Spinal cord (tissue), 10 donors: Measurements from ENCODE around the gene CRYBA2. TPM values are rescaled to one million over a fixed set of nuclear protein-coding genes. Genes with fewer than 3 reads are reported as not detected.

Experiments
- DNase-seq, 6 donors: peaks; one replicate each; pipeline versions ENCODE4 v3.0.0 to v3.0.0-alpha.2; 2013 to 2015; ENCODE audit warnings: low spot score in 6 of 6, low read depth in 4 of 6
- H3K27ac ChIP-seq: one replicate; pipeline ENCODE4 v1.5.1; 2013; ENCODE audit warnings: low read depth, low read length, control low read depth
- H3K27me3 ChIP-seq: one replicate; pipeline ENCODE4 v1.6.1; 2013; ENCODE audit warnings: low read length; ENCODE audit not compliant: control insufficient read depth, insufficient read depth
- H3K36me3 ChIP-seq: one replicate; pipeline ENCODE4 v1.6.1; 2013; ENCODE audit warnings: low read length; ENCODE audit not compliant: control insufficient read depth, insufficient read depth
- H3K4me1 ChIP-seq: one replicate; pipeline ENCODE4 v1.6.1; 2013; ENCODE audit warnings: low read length; ENCODE audit not compliant: control insufficient read depth, insufficient read depth
- H3K4me3 ChIP-seq: one replicate; pipeline ENCODE4 v1.5.1; 2013; ENCODE audit warnings: low read depth, low read length, control low read depth
- H3K9me3 ChIP-seq: one replicate; pipeline ENCODE4 v1.6.1; 2013; ENCODE audit warnings: low read length; ENCODE audit not compliant: control insufficient read depth, insufficient read depth
- WGBS: methylation state at CpG from one replicate; pipeline ENCODE4 v1.1.5; 2013; ENCODE audit warnings: missing lambda C conversion rate; ENCODE audit not compliant: insufficient coverage; 5-methylcytosine and 5-hydroxymethylcytosine counted together
- polyA plus RNA-seq, 2 donors: library from polyadenylated mRNA; unstranded; fragments of 120-200 nt; gene quantifications; one replicate each; pipeline ENCODE4 v1.2.1, GENCODE V29; 2013; ENCODE audit not compliant: insufficient read length in 2 of 2
- total RNA-seq, 2 donors: library from RNA; depleted of rRNA in 1 of 2; stranded (reverse); fragments of 120-200 nt in 1 of 2; fragments of >200 nt in 1 of 2; gene quantifications; one replicate each; pipeline versions ENCODE4 v1.2.3 to v1.2.4, GENCODE V29; 2013 to 2014
- donor health status: healthy.

CRYBA2 gene
- total and polyA plus RNA-seq, 4 donors: 0.63 to 0.76 TPM; not detected in 2

DNA sequence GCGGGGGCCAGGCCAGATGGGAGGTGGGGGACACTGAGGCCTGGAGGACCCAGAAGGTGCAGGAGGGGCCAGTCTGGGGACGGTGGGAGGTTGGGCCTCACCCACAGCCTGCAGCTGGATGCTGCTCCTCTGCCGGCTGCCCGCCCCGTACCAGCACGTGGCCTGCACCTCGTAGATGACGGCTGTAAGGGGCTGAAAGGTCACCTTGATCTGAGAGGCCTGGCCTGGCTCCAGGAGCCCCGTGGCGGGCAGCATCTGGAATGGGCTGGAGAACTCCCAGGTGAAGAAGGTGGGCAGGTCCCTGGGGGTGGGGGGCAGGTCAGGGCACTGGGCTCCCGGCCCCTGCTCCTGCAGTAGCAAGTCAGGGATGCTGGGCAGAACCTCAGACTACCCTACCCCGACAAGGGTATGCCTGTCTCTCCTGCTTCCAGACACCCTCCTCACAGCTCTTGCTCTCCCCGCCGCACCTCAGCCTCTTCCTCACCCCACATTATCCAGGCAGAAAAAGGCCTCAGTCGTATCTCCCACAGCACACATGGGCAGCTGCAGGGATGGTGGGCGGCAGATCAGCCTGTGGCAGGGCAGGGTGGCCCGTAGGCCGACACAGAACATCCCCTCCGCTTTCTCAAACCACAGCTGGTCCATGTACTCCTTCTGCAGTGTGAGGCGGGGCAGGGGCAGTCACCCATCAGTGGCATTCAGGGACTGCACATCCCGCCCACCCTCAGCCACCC lies 38.0 kb upstream of the CRYBA2 start:
- no peak for DNase-seq
- H3K9me3 ChIP-seq: no peaks in the 10 kb centered on the region
- 82% methylated on average over 18 of the region's 21 CpGs for WGBS
- no peaks in the 10 kb centered on the region for H3K27me3 ChIP-seq
- peaks cover 7% of the 10 kb centered on the region for H3K4me1 ChIP-seq
- no peak overlapping the region for H3K27ac ChIP-seq
- peaks cover 12% of the 10 kb centered on the region for H3K36me3 ChIP-seq
- H3K4me3 ChIP-seq: no peak overlapping the region

DNA sequence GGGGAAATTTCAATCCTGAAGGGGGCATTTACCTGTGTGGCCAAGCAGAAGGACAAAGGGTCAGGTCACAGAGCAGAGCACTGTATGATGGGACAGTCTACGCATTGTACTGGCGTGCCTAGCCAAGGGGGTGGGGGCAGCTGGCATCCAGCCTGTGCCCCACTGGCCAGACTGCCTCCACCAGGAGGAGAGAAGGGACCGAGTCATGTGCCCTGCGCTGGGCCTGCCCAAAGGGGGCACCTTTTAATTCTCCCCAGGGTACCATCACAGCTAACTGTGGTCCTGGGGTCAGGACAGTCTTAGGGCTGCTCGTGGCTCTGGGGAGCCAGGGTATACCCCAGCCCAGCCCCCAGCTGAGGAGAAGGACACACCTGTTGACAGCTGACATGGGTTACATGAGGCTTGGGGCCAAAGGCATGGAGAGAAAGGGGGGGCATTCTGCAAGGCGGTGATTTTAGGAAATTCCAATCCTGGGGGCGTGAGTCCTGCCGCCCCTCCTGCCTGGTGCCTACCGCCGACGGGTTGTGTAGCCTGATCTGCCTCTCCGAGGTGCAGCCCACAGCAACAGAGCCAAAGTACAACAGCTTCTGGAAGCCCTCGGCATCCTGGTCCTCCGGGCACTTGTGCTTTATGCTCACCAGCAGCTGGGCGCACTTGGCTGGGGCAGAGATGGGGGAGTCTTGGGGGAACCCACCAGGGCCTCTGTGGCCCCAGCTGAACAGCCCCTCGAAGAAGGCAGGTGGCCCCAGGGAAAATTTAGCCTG lies 37.1 kb upstream of the CRYBA2 start:
- Histone ChIP-seq H3K4me3 (no peak overlapping the region), H3K36me3 (peaks cover 18% of the 10 kb centered on the region), H3K27me3 (no peaks in the 10 kb centered on the region), H3K4me1 (peaks cover 16% of the 10 kb centered on the region), H3K27ac (no peak overlapping the region), H3K9me3 (no peaks in the 10 kb centered on the region)
- WGBS: 85% methylated on average over 15 of the region's 16 CpGs
- no peak for DNase-seq

DNA sequence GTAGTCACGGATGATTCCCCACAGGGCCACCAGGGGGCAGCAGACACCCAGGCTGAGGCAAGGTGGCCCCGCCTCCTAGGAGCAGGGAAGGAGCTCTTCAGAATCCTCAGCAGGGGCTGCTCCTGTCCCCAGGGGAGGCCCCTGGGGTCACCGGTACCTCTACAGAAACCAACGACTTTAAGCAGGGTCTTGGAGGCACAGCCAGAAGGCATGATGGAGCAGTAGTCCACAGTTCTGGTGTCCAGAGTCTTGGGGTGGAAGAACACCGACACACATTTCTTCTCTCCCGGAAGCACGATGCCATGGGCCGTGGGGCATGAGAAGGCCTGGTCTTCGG lies 36.6 kb upstream of the CRYBA2 start:
- Histone ChIP-seq H3K27ac (no peak overlapping the region), H3K36me3 (peaks cover 18% of the 10 kb centered on the region), H3K27me3 (no peaks in the 10 kb centered on the region), H3K9me3 (no peaks in the 10 kb centered on the region), H3K4me3 (no peak overlapping the region), H3K4me1 (peaks cover 21% of the 10 kb centered on the region)
- 56% methylated on average over 8 of the region's 9 CpGs for WGBS
- DNase-seq: peak in 5 of 6 donors; percentile 49 to 91 (median 71)

DNA sequence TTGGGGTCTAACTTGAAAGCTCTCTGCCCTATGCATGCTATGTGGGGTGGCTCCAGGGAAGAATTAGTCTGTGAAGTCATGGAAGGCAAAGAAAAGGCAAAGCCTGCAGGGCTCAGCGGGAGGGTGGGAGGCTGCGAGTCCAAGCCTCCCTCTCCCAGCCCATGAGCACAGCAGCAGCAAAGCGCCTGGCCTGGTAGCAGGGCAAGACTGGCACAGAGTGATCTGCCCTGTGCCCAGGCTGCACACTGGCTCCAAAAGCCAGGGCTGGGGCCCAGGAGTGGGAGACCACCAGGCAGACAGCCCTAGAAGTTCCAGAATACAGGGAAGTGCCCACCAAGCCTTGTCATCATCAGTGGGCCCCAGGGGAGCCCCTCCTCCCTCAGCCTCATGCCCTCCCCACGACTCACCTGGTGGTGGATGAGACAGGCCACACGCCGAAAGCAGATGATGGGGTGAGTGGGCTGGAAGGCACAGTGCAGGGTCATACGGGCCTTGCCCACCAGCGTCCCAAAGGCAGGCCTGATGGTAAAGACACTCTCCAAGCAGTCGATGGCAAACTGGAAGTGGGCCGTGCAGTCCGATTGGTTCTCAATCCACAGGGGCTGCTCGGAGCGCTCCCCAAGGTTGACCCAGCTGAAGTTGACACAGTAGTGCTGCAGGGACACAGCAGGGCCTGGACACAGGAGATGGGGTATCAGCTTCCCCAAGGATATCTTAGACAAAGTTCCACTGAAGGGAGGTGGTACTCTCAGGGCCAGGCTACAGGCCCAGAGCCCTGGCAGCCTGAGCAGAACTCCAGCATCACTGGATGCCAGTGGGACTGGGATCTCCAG lies 36.0 kb upstream of the CRYBA2 start:
- peaks cover 18% of the 10 kb centered on the region for H3K36me3 ChIP-seq
- no peaks in the 10 kb centered on the region for H3K27me3 ChIP-seq
- 74% methylated on average over 12 of the region's 13 CpGs for WGBS
- H3K4me1 ChIP-seq: peaks cover 21% of the 10 kb centered on the region
- no peak overlapping the region for H3K4me3 ChIP-seq
- no peak for DNase-seq
- H3K9me3 ChIP-seq: no peaks in the 10 kb centered on the region
- no peak overlapping the region for H3K27ac ChIP-seq

DNA sequence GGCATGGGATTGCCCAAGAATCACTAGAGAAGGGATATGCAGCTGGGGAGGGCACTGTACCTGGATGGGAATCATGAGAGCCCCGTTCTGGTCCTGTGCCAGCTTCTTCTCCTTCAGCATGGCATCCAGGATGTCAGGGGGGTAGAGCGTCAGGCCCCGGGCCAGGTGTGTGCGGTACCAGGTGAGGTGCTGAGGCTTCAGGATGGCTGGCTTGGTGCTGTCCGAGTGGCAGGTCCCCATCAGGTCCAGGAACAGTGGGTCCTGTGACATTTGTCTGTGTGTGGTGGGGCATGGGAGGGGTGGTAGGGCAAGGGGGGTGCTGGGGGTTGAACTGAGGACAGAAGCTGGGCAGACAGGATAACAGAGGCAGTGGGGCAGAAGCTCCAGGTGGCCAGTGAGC lies 34.9 kb upstream of the CRYBA2 start:
- Histone ChIP-seq H3K36me3 (peaks cover 18% of the 10 kb centered on the region), H3K27ac (no peak overlapping the region), H3K27me3 (no peaks in the 10 kb centered on the region), H3K4me3 (no peak overlapping the region), H3K4me1 (peaks cover 21% of the 10 kb centered on the region), H3K9me3 (no peaks in the 10 kb centered on the region)
- DNase-seq: no peak
- WGBS: 86% methylated on average over 5 of the region's 5 CpGs

DNA sequence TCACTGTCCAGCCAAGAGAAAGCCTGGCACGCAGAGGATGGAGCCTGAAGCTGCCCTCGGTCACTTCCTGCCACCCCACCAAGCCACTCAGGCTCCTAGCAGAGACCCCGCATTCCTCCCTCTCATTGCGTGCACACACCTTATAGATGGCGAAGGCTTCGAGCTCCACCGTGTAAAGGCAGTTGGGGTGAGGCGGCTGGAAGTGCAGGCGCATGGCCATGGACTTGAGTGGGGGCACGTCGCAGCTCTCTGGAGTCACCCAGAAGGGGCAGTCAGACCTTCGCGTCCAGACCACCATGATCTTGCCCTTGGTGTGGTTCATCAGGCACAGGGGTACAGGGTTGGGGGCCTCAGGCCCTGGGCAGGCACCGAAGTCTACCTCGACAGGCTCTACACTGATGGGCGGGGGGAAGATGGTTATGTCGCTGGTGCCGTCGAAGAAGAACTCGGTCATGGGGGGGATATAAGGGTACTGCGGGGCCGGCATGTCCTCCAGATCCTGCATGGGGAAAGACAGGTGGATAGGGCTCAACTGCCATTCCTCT lies 34.4 kb upstream of the CRYBA2 start:
- no peaks in the 10 kb centered on the region for H3K27me3 ChIP-seq
- peaks cover 21% of the 10 kb centered on the region for H3K4me1 ChIP-seq
- H3K4me3 ChIP-seq: no peak overlapping the region
- DNase-seq: no peak
- H3K9me3 ChIP-seq: no peaks in the 10 kb centered on the region
- 88% methylated on average over 22 of the region's 22 CpGs for WGBS
- peaks cover 18% of the 10 kb centered on the region for H3K36me3 ChIP-seq
- H3K27ac ChIP-seq: no peak overlapping the region

DNA sequence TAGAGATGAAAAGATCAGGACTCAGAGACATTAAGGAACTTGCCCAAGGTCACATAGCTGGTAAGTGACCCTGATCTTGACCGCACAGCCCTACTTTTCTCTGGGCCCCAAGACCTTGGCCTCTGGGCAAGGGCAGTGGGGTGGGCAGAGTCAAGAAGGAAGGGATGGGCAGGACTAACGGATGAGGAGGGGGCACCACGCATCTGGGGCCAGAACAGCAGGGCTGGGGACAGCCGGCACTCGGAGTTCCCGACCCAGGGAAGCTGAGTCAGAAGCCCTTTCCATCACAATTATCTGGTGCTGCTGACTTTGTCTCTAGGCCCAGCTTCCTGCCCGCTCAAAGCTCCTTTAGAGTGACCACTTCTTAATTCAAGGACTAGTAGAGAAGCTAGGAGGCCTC lies 33.7 kb upstream of the CRYBA2 start:
- DNase-seq: no peak
- no peaks in the 10 kb centered on the region for H3K27me3 ChIP-seq
- peaks cover 21% of the 10 kb centered on the region for H3K4me1 ChIP-seq
- peaks cover 20% of the 10 kb centered on the region for H3K36me3 ChIP-seq
- H3K9me3 ChIP-seq: no peaks in the 10 kb centered on the region
- WGBS: 77% methylated on average over 4 of the region's 7 CpGs
- H3K4me3 ChIP-seq: no peak overlapping the region
- no peak overlapping the region for H3K27ac ChIP-seq

DNA sequence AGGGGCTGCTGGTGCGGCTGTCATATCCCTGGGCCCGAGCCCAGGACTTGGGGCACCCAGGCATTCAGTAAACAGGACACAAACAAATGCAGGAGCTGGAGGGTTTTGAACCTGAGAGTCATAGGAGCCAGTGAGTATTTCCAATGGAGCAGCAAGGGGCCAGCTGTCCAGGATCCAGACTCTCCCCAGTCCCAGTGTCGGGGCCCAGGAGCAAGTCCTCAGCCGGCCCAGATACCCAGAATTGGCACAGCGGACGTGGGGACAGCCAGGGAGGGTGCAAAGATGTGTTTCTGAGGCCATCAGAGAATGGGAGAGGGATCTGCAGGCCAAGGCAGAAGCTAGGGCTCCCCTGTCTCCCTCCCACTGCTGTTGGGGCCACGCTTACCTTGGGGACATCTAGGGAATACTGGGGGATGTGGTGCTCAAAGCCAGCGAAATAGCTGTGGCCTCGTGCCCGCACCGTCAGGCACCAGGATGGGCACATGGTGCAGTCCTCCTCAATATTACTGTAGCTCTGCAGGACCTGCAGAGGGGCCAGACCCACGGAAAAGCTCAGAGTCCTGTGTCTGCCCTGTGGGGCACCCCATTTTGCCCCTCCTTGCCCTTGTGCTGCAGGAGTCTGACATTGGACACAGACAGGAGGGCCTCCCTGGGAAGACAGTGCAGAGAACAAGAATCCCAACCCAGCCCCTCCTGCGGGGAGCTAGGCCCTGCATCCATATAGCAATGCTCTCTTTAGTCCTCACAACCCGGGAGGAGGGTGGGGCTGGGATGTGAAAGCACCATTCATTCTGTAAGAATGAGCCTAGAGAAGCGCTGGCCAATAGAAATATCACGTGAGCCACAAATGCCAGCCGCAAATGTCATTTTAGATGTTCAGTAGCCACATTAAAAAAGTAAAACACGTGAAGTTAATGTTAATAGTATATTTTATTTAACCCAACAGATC lies 32.7 kb upstream of the CRYBA2 start:
- Histone ChIP-seq H3K36me3 (peaks cover 18% of the 10 kb centered on the region), H3K4me3 (no peak overlapping the region), H3K4me1 (peaks cover 21% of the 10 kb centered on the region), H3K27me3 (no peaks in the 10 kb centered on the region), H3K27ac (no peak overlapping the region), H3K9me3 (no peaks in the 10 kb centered on the region)
- 90% methylated on average over 9 of the region's 18 CpGs for WGBS
- peak in 2 of 6 donors; percentile 34 to 61 for DNase-seq
